ENCODE data around the gene ANKRD13C.

ANKRD13C gene

DNA sequence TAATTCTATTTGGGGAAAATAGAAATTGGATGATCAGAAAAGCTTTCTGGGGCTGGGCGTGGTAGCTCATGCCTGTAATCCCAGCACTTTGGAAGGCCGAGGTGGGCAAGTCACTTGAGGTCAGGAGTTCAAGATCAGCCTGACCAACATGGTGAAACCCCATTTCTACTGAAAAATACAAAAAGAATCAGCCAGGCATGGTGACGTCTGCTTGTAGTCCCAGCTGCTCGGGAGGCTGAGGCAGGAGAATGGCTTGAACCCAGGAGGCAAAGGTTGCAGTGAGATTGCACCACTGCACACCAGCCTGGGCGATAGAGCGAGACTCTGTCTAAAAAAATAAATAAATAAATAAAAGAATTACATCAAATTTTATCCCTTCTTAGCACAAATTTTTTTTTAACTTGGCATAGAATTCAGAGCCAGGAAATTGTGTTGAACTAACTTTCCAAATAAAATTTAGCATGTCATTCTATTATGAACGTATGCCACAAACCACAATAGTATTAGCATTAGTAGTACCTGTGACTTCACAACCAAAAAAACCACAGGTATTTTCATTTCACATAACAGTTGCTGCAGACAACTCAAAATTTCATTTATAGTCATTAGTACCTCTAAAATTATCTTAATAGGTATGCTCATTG, 4.5 kb upstream of the ANKRD13C start:
- TF ChIP-seq POLR2AphosphoS5 (IDR thresholded peaks at IDR 0.05; ENCODE audit: low read depth, low read length) = no peak
- no peak for TF ChIP-seq SIN3A (IDR thresholded peaks at IDR 0.05; ENCODE audit: borderline replicate concordance, insufficient read depth, low read length)
- TF ChIP-seq, protein P1, sequence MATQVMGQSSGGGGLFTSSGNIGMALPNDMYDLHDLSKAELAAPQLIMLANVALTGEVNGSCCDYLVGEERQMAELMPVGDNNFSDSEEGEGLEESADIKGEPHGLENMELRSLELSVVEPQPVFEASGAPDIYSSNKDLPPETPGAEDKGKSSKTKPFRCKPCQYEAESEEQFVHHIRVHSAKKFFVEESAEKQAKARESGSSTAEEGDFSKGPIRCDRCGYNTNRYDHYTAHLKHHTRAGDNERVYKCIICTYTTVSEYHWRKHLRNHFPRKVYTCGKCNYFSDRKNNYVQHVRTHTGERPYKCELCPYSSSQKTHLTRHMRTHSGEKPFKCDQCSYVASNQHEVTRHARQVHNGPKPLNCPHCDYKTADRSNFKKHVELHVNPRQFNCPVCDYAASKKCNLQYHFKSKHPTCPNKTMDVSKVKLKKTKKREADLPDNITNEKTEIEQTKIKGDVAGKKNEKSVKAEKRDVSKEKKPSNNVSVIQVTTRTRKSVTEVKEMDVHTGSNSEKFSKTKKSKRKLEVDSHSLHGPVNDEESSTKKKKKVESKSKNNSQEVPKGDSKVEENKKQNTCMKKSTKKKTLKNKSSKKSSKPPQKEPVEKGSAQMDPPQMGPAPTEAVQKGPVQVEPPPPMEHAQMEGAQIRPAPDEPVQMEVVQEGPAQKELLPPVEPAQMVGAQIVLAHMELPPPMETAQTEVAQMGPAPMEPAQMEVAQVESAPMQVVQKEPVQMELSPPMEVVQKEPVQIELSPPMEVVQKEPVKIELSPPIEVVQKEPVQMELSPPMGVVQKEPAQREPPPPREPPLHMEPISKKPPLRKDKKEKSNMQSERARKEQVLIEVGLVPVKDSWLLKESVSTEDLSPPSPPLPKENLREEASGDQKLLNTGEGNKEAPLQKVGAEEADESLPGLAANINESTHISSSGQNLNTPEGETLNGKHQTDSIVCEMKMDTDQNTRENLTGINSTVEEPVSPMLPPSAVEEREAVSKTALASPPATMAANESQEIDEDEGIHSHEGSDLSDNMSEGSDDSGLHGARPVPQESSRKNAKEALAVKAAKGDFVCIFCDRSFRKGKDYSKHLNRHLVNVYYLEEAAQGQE (IDR thresholded peaks at IDR 0.05; ENCODE audit: insufficient read depth in 1 of 2, low read depth in 2 of 2, low read length in 2 of 2) = no peak
- TF ChIP-seq FOXP2 (optimal IDR thresholded peaks at IDR 0.05; ENCODE audit: borderline replicate concordance, extremely low read depth, extremely low read length, insufficient read depth) = no peak
- TF ChIP-seq TAF1 (IDR thresholded peaks at IDR 0.05; ENCODE audit: borderline replicate concordance, insufficient read depth, low read length) = no peak

DNA sequence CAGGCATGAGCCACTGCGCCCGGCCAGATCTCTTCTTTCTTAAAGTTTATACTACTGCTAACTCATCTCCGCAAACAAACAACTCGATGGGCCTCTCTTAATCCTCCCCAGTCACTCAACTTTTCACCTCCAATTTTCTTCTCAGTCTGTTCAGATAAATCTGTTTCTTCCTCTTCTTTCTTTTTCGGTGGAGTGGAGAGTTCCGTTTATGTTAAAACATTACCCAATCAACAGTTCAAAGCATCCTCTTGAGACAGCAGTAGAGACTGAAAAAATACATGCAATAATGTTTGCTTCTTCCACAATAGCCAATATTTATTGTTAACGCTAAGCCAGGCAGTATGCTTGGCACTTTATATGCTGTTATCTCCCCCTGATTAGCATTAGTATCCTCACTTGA, 1.4 kb upstream of the ANKRD13C start:
- TF ChIP-seq SIN3A (IDR thresholded peaks at IDR 0.05; ENCODE audit: borderline replicate concordance, insufficient read depth, low read length) (no peak), TAF1 (IDR thresholded peaks at IDR 0.05; ENCODE audit: borderline replicate concordance, insufficient read depth, low read length) (no peak), FOXP2 (optimal IDR thresholded peaks at IDR 0.05; ENCODE audit: borderline replicate concordance, extremely low read depth, extremely low read length, insufficient read depth) (no peak), POLR2AphosphoS5 (IDR thresholded peaks at IDR 0.05; ENCODE audit: low read depth, low read length) (no peak)
- TF ChIP-seq, protein P1 (IDR thresholded peaks at IDR 0.05; ENCODE audit: insufficient read depth in 1 of 2, low read depth in 2 of 2, low read length in 2 of 2) = no peak

- TF ChIP-seq, protein P1 (IDR thresholded peaks at IDR 0.05; ENCODE audit: insufficient read depth in 1 of 2, low read depth in 2 of 2, low read length in 2 of 2) = no peak
- TF ChIP-seq POLR2AphosphoS5 (IDR thresholded peaks at IDR 0.05; ENCODE audit: low read depth, low read length) (no peak), TAF1 (IDR thresholded peaks at IDR 0.05; ENCODE audit: borderline replicate concordance, insufficient read depth, low read length) (no peak), FOXP2 (optimal IDR thresholded peaks at IDR 0.05; ENCODE audit: borderline replicate concordance, extremely low read depth, extremely low read length, insufficient read depth) (no peak), SIN3A (IDR thresholded peaks at IDR 0.05; ENCODE audit: borderline replicate concordance, insufficient read depth, low read length) (no peak)
These were observed 537 bp upstream of the ANKRD13C start for GRCh38 chr1:70355111-70355407.

DNA sequence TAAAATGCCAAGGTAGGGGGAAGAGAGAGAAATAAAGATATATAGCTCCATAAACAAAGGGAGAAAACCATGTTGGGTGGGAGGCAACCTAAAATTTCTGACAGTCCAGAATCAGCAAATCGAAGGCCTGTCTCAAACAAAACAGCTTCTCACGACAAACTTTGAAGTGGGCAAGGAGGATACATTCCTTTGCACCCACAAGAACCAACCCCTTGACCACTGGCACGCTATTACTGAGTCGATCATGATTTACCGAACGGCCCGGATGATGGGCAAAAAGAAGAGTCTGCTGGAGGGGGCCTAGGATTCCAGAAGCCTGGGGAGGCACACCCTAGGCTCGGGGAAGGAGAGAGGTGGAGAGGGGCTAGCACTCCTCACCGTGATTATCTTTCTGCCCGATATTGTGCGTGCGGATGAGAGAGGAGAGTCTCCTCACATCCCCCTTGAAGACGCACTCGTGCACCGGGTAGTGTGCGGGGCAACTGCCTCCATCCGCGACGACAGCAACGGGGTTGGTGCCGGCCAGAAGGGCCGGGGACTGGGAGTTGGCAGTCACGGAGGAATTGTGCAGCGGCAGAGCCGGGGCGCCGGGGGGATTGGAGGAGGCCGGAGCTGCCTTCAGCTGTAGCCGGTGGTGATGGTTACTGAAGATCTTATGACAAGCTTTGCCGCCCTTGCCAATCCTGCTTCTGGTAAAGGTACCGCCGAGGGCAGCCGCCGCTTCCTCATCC, 756 bp downstream of the ANKRD13C start:
- TF ChIP-seq SIN3A (IDR thresholded peaks at IDR 0.05; ENCODE audit: borderline replicate concordance, insufficient read depth, low read length) (no peak), TAF1 (IDR thresholded peaks at IDR 0.05; ENCODE audit: borderline replicate concordance, insufficient read depth, low read length) (no peak), POLR2AphosphoS5 (IDR thresholded peaks at IDR 0.05; ENCODE audit: low read depth, low read length) (no peak), FOXP2 (optimal IDR thresholded peaks at IDR 0.05; ENCODE audit: borderline replicate concordance, extremely low read depth, extremely low read length, insufficient read depth) (no peak)
- TF ChIP-seq, protein P1 (IDR thresholded peaks at IDR 0.05; ENCODE audit: insufficient read depth in 1 of 2, low read depth in 2 of 2, low read length in 2 of 2) = no peak
